ENCODE data around the gene GPC6. TPM values are rescaled to one million over a fixed set of nuclear protein-coding genes. Genes with fewer than 3 reads are reported as not detected.

GPC6 gene
- total and polyA plus RNA-seq, 2 donors (not counting 3 experiments of a cell fraction or from before 2014, with no cell fraction given), result 0.01 TPM; not detected in 1

- H3K36me3 ChIP-seq (ENCODE audit: control insufficient read depth in 2 of 2, extremely low read depth in 1 of 2, insufficient read depth in 2 of 2, low read length in 2 of 2), result no peaks in the 10 kb centered on the region
- no peak overlapping the region for H2AFZ ChIP-seq (ENCODE audit: low read depth, low read length)
- no TSS peak for BruUV-seq (replicated peaks)
- no peak for TF ChIP-seq MYC (IDR thresholded peaks at IDR 0.05; ENCODE audit: low read depth, low read length)
- H3K9ac ChIP-seq (replicated peaks; ENCODE audit: extremely low read depth, insufficient read depth, low read length), result no peak overlapping the region
- intact Hi-C loops (cut with micrococcal nuclease), result no loop called here
- no peaks in the 10 kb centered on the region for H3K79me2 ChIP-seq (ENCODE audit: control insufficient read depth, insufficient read depth, low read length)
- ChIA-PET POLR2A (no interaction called here), CTCF (no interaction called here)
- H3K4me3 ChIP-seq (replicated peaks in 1 of 3; ENCODE audit: insufficient read depth in 1 of 3, low read depth in 1 of 3, low read length in 3 of 3), result no peak overlapping the region
- no peaks in the 10 kb centered on the region for H3K9me3 ChIP-seq (replicated peaks; ENCODE audit: control insufficient read depth, insufficient read depth, low read length)
- H4K20me1 ChIP-seq (replicated peaks; ENCODE audit: control insufficient read depth, extremely low read depth, insufficient read depth, low read length), result no peaks in the 10 kb centered on the region
- no peak overlapping the region for H3K27ac ChIP-seq (ENCODE audit: insufficient read depth, low read depth, low read length)
- FAIRE-seq (no peak), DNase-seq (ENCODE audit: low read depth, low spot score) (no peak)
- H3K9me1 ChIP-seq (replicated peaks; ENCODE audit: control insufficient read depth, extremely low read depth, insufficient read depth, low read length), result no peaks in the 10 kb centered on the region
- no peaks in the 10 kb centered on the region for H3K4me1 ChIP-seq (ENCODE audit: control insufficient read depth, extremely low read depth, insufficient read depth, low read length)
- no peaks in the 10 kb centered on the region for H3K27me3 ChIP-seq (ENCODE audit: control insufficient read depth in 2 of 2, insufficient read depth in 2 of 2, low read length in 2 of 2)
- H3K4me2 ChIP-seq (ENCODE audit: insufficient read depth, low read length), result no peak overlapping the region
- dilution Hi-C loops (cut with MboI; ENCODE audit: extremely low pct_ligation_motif_present, low sequenced_read_pairs), result no loop called here
Observed at GRCh38 chr13:94122300-94122915, 895.8 kb downstream of the GPC6 start.

DNA sequence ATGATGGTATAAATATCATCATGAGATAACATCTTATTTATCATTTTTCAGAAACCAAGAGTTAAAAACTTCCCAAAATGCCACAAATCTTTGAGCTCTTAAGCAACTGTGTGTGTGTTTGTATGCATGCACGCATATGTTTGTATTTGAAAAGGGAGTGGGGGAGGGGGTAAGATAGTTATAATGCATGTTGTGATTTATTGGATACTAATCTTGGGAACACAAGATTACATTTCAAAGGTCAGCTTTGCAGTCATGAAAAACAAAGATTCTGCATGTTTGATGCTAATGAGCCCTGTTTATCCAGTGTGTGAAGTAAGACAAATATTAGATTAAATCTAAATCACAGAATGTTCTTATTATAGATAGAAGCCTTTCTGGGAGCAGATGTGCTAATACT is 897.0 kb downstream of the GPC6 start:
- dilution Hi-C loops (cut with MboI; ENCODE audit: extremely low pct_ligation_motif_present, low sequenced_read_pairs), result no loop called here
- BruUV-seq (replicated peaks), result no TSS peak

More for the DNA sequence above, 897.0 kb downstream of the GPC6 start:
- TF ChIP-seq CTCF (IDR thresholded peaks at IDR 0.05; ENCODE audit: extremely low read depth in 1 of 2, insufficient read depth in 1 of 2, low read depth in 1 of 2, low read length in 2 of 2) (no peak), EZH2 (IDR thresholded peaks at IDR 0.05; ENCODE audit: borderline replicate concordance, low read depth, low read length, severe bottlenecking) (no peak), JUN (IDR thresholded peaks at IDR 0.05; ENCODE audit: borderline replicate concordance, insufficient read depth, insufficient read length, low read depth) (no peak), POLR2AphosphoS5 (IDR thresholded peaks at IDR 0.05; ENCODE audit: insufficient read depth, low read depth, low read length) (no peak), GATA2 (IDR thresholded peaks at IDR 0.05; ENCODE audit: insufficient read depth, insufficient read length, low read depth, low read length) (no peak), FOS (IDR thresholded peaks at IDR 0.05; ENCODE audit: borderline replicate concordance, insufficient read depth, low read length) (no peak), MYC (IDR thresholded peaks at IDR 0.05; ENCODE audit: low read depth, low read length) (no peak), POLR2A (IDR thresholded peaks at IDR 0.05; ENCODE audit: low read depth, low read length) (no peak)
- TF ChIP-seq, protein P1, sequence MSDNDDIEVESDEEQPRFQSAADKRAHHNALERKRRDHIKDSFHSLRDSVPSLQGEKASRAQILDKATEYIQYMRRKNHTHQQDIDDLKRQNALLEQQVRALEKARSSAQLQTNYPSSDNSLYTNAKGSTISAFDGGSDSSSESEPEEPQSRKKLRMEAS (IDR thresholded peaks at IDR 0.05; ENCODE audit: insufficient read depth, insufficient read length), result no peak
- H3K36me3 ChIP-seq (ENCODE audit: control insufficient read depth in 2 of 2, extremely low read depth in 1 of 2, insufficient read depth in 2 of 2, low read length in 2 of 2), result no peaks in the 10 kb centered on the region
- no peaks in the 10 kb centered on the region for H3K9me3 ChIP-seq (replicated peaks; ENCODE audit: control insufficient read depth, insufficient read depth, low read length)
- H3K4me2 ChIP-seq (ENCODE audit: insufficient read depth, low read length), result no peak overlapping the region
- no peaks in the 10 kb centered on the region for H3K79me2 ChIP-seq (ENCODE audit: control insufficient read depth, insufficient read depth, low read length)
- no peak overlapping the region for H3K4me3 ChIP-seq (replicated peaks in 1 of 3; ENCODE audit: insufficient read depth in 1 of 3, low read depth in 1 of 3, low read length in 3 of 3)
- intact Hi-C loops (cut with micrococcal nuclease), result no loop called here
- DNase-seq (ENCODE audit: low read depth, low spot score) (no peak), FAIRE-seq (no peak)
- H3K27me3 ChIP-seq (ENCODE audit: control insufficient read depth in 2 of 2, insufficient read depth in 2 of 2, low read length in 2 of 2), result no peaks in the 10 kb centered on the region
- H3K27ac ChIP-seq (ENCODE audit: insufficient read depth, low read depth, low read length), result no peak overlapping the region
- no peak overlapping the region for H3K9ac ChIP-seq (replicated peaks; ENCODE audit: extremely low read depth, insufficient read depth, low read length)
- H2AFZ ChIP-seq (ENCODE audit: low read depth, low read length), result no peak overlapping the region
- no peaks in the 10 kb centered on the region for H4K20me1 ChIP-seq (replicated peaks; ENCODE audit: control insufficient read depth, extremely low read depth, insufficient read depth, low read length)
- no peaks in the 10 kb centered on the region for H3K4me1 ChIP-seq (ENCODE audit: control insufficient read depth, extremely low read depth, insufficient read depth, low read length)
- CTCF ChIA-PET, result no interaction called here
- POLR2A ChIA-PET, result no interaction called here
- H3K9me1 ChIP-seq (replicated peaks; ENCODE audit: control insufficient read depth, extremely low read depth, insufficient read depth, low read length), result no peaks in the 10 kb centered on the region

All from endothelial cell of umbilical vein (primary cell).